Measurements from ENCODE around the gene TPRG1.

Gene TPRG1

DNA sequence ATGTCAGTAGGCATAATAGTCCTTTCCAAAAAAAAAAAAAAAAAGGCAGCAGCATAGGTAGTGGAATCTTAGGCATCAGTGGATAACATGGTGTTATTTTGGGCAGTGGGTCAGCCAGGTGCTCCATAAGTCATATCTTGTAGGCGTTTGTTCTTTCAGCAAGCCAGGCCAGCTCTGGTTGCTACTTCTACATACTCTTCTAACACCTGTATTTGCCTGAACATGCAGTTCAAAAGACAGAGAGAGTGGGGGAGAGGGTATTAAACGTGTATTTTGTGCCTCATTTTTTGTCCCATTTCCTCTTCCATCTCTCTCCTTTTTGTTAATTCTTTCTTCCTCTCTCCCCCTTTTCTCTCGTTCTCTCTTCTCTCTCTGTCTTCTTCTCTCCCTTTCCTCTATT is 110.4 kb downstream of the TPRG1 start:
- DNase-seq (ENCODE audit: low read depth): no peak

DNA sequence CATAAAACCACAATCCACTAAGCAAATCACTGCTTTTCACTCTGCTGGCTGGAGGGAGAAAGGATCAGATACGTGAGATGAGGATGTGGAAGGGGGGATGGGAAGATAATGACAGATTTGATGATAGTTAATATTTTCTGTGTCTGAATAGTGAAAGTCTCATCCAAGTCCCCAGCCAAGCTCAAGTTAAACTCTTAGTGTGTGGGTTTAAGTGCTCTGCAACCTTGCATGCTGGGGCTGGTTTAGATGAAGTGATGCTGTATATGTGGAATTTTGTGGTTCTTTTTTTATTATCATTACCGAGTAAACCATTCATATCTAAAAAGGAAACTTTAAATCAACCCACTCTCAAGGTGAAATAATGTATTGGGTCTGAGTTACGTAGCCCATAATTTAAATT is 111.0 kb downstream of the TPRG1 start:
- no peak for DNase-seq (ENCODE audit: low read depth)

DNA sequence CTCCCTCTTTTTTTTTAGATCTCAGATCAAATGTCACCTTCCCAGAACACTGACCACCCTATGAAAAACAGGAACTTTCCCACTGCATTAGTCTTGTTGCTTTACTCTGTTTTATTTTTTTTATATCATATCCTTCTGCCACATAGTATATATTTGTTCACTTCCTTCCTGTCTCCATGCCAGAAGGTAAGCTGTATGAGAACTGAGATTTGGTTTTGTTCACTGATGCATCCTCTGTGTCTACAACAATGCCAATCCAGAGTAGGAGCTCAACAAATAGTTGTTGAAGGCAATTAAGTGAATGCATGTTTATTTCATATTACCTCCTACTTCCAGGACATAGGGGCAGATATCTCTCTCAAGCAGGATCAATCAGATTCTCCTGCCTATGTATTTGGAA is 114.4 kb downstream of the TPRG1 start:
- no peak for DNase-seq (ENCODE audit: low read depth)

DNA sequence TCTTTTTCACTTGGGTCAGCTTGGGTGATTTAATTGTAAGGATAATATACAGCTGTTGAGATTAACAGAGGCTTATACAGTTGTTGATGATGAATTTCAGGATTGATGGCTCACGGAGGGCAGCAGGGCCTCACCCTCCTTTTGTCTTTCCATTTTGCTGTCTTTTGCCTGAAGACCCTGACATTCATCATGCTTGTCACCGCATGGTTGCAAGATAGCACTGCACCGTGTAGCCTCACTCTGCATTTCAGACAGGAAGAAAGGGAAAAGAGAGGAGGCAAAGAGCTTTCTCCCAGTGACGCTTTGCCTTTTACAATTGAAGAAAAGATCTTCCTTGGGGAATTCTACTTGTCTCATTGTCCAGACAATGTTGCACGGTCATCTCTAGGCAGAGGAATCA is 115.1 kb downstream of the TPRG1 start:
- DNase-seq (ENCODE audit: low read depth): no peak

DNA sequence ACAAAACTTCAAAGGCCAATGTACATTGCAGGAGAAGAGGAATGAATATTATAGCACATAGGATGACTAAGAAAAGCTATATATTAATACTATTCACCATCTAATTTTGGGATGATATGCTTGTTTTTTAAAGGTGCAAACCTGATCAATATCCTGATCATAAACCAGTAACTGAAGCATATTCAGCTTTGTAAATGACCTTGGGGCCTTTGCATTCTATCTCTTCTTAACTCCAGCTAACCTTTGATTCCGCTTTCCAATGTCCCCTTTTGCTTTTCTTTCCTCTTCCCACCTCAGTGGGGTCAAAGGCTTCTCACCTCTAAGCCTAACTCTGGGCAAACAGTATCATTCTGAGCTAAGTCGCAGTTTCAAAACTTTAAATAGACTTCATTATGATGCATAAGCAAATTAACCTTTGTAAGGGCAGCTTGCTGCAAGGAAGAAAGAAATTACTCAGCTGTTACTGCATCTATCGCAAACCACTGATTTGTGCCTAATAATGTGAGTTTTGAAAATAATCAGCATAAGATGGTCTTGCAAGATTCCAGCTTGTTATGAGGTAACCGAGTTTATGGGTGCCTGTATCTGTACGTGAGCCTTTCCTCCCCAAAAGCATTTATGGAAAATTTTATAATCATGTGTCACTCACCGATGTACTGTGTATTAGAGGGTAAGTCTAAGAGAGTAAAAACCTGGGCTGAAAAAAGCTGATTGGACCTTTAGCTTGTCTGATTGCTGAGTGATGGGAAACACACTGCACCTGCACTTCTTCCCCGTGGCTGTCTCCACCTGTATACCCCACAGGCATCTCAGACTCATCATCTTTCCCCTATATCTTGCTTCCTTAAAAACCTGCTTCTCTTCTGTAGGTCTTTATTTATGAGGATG is 116.8 kb downstream of the TPRG1 start:
- no peak for DNase-seq (ENCODE audit: low read depth)

DNA sequence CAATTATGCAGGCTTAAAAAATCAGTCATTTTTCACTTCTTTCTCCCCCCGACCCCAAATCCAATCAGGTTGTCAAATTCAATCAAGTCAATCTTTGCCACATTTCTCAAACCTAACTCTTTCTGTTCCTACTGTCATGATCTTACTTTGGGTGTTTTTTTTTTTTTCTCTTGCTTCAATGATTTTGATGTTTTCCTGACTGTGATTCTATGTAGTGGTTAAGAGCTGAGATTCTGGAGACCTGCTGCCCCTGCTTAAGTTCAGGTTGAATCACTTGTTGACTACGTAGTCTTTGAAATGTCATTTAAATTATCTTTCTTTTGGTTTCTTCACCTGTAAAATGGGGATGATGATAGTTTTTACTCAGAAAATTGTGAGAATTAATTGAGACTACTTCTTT is 117.5 kb downstream of the TPRG1 start:
- DNase-seq (ENCODE audit: low read depth): no peak

DNA sequence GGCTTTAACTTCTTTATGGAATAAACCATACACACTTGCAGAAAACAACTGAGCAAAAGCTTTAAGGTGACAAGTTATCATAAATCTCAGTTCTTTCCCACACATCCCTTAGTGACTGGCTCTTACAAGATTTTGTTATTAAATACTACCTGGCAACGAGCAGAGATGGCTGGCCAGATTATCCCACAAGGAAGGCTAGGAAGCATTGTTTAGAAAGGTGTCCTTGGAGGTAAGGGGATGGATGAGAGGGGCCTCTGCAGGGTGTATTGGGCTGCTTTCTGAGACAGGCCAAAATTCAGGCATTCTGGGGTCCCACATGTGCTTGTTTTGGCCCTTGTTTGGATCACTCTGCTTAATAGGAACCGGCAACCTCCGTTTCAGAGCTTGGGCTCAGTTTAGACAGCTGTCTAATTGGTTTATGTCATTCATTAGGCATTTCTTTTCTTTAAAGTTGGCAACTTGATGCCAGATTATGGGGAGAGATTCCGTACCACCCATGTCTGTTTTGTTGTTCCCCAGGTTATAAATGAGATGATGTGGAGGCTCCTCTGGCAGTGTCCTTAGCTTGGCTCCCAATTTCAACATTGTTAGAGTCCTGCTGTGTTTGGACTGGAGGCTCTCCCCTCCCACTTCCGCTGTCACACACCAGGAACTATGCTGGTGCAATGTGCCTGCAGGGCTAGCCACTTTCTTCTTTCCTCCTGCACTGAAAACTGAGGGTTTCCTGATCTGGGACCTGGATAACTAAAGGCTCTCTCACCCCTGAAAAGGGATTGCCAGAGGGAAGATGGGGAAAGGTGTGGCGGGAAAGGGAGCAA is 121.1 kb downstream of the TPRG1 start:
- DNase-seq (ENCODE audit: low read depth): no peak

DNA sequence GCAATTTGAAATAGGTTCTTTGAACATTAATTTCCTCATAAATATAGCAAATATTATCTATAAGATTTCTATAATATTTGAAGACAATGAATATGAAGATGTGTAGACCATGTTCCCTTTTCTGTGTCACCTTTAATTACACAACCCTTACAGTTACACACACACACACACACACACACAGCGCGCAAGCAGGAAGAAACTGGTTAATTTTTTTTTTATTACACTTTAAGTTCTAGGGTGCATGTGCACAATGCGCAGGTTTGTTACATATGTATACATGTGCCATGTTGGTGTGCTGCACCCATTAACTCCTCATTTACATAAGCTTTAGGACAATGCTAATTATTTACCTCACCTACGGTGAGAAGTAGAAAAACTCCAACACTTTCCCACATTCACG is 122.9 kb downstream of the TPRG1 start:
- DNase-seq (ENCODE audit: low read depth): no peak

DNA sequence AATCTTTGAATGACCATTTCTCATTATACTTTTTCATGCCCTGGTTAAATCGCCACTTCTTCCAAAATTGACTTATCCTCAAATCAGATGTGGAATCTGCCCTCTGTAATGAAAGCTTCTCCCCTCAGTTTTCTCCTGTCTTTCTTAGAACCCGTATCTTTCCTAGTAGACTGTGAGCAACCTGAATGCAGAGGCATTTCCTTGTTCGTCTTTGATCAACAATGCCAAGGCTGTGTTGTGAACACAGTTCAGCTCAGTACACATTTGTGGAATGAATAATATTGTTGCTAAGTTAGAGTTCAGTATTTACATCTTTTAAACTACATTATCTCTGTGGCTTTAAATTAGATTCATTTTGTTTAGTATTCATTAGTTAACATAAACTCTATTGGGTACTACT is 123.3 kb downstream of the TPRG1 start:
- DNase-seq (ENCODE audit: low read depth): no peak

DNA sequence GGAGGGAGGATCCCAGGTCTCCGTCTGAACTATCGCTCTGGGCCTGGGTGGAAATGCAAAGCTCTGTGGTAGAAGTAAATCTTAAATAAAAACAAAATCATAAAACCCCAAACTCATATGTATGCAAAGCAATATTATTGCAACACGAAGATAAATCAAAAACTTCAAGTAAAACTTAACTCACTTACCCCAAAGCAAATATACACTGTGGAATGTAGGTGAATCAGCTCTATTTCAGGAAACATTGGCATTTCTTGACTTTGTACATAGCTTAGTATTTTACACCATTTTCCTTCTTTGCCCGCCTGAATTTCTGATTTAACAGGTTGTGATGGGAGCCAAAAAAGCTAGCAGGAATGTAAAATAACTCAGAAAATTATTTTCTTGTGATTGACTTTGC is 126.2 kb downstream of the TPRG1 start:
- no peak for DNase-seq (ENCODE audit: low read depth)

DNA sequence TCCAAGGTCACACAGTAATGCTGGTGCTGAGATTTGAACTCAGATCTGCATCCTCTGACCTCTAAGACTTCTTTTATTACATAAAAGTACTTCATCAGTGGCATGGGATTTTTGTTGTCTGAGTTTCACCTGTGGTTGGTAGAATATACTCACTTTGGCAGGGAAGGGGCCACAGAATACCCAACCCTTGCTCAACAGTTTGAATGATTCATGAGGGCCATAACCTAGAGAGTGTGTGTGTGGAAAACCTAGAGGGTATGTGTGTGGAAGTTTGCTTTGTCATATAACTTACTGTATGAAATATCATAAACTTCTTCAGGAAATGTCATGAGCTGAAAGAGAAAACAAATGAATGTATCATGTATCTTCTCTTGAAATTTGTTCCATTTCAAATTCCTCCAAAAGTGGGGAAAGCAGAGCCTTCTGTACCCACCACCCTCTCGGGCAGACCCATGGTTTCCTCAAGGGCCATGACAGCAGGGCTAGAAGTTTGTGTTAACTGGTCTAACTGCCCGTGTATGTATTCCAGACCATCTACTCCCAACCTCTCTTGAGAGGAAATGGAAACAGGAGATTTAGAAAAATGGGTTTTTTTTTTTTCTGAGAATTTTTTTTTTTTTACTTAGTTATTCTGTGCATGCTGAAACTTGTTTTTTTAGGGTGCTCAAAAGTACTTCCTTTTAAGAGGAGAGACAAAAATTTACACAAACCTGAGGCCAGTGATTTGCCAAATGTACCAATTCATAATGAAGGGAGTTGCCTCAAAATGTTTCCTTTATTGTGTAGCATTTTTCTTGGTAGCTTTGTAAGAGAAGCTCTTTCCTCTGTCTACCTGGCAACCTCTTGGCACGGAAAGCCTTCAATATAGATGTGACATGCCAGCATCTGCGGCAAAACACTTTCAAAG is 127.0 kb downstream of the TPRG1 start:
- DNase-seq (ENCODE audit: low read depth): no peak

DNA sequence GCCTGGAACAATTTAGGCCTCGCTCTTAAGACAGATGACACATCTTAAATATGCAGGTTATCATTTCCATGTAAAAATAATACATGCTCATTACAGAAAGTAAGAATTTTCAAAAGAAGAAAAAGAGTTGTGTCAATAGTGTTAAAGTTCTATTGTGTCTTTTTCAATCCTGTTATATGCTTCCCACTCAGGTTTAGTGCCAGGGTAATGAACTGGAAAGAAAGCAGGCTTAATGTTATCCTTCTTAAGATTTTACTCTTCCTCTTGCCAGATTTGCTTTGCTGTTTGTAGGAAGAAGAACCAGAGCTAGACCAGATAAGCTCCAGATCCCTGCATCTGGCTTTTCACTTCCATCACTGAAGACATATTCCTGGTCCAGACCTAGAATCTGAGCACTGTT is 128.6 kb downstream of the TPRG1 start:
- no peak for DNase-seq (ENCODE audit: low read depth)

DNA sequence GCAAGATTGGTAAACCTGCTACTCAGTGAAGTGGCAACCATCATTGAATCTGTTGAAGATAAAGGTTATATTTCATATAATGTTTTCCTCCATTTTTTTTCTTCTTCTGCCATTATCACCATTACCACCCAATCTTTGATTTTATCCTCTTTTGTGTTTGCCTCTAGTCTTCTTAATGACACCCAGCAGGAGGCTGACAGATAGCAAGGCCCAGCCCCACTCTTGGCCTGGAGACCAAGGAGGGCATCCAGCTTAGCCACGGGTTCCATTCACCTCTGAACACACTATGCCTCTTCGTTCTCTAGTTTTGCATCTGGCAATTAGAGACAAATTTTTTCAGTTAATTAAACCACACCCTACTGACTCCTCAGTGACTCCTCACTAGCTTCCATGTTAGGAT is 129.7 kb downstream of the TPRG1 start:
- DNase-seq (ENCODE audit: low read depth): no peak

DNA sequence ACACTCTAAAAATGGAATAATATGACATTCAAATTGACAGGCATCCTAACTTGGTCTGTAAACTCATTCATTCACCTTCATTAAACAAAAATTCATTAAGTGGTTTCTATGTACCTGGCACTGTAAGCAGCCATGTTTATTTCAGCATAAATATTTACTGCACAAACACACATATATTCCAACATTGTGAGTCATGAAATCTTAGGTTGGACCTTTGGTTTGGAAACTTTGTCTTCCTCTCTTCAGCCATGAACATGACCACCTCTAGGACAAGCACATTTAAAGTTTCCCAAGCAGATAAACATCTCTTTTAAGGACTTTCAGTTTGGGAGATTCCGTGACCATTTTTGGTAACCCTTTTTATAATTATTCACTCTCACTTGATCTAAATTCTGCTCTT is 131.8 kb downstream of the TPRG1 start:
- no peak for DNase-seq (ENCODE audit: low read depth)

DNA sequence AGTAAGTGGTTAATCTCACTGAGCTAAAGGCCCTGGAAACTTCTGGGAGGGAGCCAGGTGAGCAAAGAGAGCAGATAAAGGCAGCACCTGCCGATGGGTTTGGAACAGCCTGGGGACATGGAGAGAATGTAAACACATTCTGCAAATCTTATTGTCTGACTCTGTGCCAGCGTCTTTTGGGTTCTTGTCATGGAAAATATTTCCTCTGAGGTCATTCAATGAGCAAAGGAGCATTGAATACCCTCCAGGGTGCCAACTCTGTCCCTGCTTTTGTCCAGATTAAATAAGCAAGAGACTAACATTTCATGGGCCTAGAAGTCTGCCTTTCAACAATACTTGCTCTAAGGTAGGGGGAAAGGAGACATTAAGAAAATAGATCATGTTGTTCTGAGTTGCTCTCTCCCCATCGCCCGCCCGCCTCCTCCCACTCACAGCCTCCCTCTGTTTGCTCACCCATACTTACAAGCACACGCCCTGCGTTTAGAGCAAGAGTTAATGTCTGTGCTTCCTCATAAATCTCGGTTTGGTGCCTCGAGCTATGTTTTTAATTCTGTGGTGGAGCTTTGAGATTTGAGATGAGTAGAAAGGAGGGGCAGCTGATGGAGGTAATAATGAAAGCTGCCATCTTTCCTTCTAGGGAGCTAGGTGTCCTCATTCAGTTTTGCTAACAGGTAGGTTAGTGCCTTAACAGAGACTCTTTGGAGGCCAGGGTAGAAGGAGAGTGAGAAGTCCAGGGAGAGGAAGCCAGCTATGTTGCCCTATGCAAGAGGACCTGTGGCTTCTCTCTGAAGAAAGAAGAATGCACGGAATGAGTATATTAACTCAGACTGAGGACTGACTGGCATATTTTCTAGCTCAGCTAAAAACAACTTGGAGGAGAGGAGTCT is 132.9 kb downstream of the TPRG1 start:
- no peak for DNase-seq (ENCODE audit: low read depth)

DNA sequence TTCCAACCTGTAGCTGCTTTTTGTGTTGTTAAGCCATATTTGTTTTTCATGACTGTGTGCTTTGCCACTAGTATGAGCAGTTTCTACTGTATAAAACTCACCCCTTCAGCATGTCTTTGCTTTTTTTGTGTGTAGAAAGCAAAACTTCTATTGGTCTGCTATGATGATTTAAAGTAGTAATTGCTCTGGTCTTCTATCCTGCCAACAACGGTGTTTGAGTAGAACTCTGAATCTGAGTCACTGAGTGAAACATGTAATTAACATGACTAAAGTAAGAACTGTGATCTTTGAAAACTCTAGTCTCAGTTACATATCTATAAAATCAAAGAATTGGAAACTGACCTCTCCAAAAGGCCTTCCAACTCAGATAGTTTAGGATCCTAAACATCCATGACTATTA is 133.6 kb downstream of the TPRG1 start:
- DNase-seq (ENCODE audit: low read depth): no peak

DNA sequence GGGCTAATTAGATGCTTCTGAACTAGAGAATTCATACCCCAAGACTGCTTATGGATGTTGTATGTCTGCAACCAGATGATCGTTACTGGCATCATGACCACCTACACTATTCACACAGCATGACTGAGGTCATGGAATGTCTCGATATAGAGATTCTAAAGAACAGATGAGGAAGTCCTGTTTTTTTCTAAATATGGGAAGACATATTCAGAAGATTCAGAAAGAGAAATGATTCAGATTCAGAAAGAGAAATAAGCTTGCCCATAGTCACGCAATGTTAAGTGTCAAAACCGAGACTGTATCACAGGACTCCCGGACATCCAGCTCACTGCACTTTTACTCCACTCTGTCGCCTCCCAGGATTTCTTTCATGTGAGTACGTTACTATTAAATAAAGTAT is 136.2 kb downstream of the TPRG1 start:
- DNase-seq (ENCODE audit: low read depth): no peak

DNA sequence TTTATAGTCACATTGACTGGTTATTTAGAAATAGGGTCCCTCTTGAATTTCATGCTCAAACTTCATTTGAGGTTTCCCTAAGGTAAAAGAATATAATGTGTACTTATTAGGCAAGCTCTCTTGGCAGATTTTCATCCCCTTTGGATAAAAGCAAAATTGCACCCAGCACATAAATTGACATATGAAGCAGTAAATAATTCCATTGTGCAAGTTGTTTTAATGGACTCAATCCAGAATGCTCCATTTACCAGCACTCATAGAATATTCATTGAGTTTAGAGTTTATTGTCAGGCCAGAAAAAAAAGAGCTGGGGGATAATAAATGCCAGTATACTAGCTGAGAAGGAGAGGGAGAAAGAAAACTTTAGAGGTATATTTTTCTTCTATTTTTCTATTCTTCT is 136.8 kb downstream of the TPRG1 start:
- DNase-seq (ENCODE audit: low read depth): no peak

DNA sequence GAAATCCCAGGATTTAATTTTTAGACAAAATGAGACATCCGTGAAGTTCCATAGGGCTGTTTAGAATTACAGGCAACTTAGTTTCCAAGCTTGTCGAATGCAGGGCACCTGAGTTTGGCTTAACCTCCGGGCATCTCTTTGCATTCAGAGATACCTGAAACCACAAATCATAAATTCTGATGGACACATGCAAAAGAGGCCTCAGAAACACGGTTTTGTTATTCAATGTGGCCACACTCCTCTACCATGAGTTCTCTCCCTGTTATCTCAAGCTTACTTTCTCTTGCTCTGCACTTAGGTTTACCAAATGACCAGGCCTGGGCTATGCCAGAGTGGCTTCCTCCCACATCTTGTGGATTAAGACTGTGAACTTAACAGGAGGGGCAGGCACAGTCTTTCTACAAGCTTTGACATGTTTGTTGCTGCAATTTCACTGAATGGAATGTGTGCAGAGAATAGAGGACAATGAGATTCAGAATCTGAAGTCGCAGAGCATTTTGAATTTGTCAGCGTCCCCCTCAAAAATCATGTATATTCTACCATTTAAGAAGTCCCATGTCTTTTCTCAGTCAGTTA is 137.7 kb downstream of the TPRG1 start:
- no peak for DNase-seq (ENCODE audit: low read depth)

DNA sequence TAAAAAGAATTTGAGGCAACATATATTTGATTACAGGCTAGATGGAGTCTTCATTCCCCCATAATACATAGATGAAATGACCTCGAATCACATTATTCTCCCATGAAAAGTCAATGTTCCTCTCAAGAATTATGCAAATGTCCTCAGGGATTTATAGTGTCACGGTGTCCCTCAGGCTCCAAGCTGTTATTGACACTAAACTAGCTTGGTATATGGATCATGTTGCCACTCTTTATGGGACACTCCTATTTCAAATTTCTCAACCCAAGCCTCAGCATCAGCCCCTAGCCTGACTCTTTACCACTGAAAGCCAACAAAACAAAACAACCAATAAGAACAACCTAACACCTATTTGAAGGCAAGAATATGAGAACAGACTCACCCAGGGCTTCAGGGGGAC is 139.8 kb downstream of the TPRG1 start:
- DNase-seq (ENCODE audit: low read depth): no peak

DNA sequence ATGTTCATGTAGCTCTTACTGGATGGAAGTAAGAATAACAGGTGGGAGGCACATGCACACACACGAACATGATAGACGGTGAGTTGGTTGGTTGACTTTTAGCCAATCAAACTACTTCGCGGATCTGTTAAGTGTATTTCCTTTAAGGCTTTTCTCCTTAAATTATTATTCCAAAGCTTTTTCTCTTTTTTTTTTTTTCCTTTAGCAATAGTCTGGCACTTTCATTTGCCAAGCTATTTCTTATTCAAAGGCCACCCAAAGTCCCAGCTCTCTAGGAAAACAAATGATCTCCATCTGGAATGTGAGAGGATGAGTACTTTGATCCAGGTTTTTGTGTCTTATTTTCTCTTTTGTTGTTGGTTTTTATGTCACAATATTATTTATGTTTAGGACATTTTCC is 141.1 kb downstream of the TPRG1 start:
- DNase-seq (ENCODE audit: low read depth): no peak
